GM12872 (cell line): Measurements from ENCODE around the gene FKBP4.

Source experiments
- TF ChIP-seq, protein P1 (sequence below): IDR thresholded peaks from 3 replicates; pipeline ENCODE4 v1.5.1; 2011; ENCODE audit warnings: low read depth, mild to moderate bottlenecking, low read length, moderate library complexity; ENCODE audit not compliant: insufficient read depth

FKBP4 gene

DNA sequence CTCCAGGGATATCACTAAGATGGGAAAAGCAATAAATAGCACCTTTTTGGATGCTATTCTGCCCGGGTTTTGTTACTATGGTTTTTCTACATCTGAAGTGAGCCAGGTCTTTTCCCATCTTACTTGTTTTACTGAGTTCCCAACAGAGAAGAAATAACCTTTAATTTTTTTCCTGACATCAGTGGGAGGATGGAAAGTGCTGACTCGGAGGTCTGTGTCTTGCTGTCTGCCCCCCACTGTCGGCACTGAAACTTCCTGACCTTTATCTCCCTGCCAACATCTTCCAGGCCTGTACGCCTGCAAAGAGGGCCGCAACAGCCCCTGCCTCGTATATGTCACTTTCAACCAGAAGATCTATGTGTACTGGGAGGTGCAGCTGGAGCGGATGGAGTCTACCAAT lies 28.7 kb downstream of the FKBP4 start:
- TF ChIP-seq, protein P1, sequence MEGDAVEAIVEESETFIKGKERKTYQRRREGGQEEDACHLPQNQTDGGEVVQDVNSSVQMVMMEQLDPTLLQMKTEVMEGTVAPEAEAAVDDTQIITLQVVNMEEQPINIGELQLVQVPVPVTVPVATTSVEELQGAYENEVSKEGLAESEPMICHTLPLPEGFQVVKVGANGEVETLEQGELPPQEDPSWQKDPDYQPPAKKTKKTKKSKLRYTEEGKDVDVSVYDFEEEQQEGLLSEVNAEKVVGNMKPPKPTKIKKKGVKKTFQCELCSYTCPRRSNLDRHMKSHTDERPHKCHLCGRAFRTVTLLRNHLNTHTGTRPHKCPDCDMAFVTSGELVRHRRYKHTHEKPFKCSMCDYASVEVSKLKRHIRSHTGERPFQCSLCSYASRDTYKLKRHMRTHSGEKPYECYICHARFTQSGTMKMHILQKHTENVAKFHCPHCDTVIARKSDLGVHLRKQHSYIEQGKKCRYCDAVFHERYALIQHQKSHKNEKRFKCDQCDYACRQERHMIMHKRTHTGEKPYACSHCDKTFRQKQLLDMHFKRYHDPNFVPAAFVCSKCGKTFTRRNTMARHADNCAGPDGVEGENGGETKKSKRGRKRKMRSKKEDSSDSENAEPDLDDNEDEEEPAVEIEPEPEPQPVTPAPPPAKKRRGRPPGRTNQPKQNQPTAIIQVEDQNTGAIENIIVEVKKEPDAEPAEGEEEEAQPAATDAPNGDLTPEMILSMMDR = no peak

DNA sequence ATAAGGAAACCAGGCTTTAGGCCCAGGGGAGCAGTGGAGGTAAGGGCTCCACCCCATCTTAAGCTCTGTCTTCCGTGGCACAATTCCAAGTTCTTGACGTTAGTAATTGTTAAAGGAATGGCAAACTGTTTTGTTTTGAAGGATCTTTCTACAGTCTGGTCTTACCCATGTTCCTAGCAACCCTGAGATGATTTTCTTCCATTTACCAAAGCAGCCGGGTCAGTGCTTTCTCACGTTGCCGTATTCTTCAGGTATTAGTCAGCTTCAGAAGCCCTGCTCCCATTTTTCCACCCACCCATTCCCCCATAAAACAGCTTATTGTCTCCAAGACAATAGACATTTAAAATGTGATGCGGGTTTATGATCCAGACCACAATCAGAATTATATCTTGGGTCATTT lies 29.8 kb downstream of the FKBP4 start:
- TF ChIP-seq, protein P1 = no peak

DNA sequence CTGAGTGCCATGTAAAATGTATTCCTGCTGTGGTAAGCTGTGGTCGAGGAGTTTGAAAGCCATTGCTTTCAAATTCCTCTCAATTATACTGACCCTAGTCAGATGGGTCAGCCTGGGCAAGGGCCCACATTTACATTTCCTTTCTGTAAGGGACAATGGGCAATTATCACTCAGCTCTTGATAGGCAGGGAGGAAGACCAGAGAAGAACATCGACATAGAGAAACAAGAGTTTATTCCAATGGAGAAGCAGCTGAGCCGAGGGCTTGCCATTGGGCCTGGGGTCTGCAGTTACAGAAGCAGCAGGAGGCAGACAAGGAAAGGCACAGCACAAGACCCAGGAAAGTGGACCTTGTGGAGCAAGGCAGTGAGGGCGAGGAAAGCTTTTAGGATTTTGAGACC lies 30.4 kb downstream of the FKBP4 start:
- TF ChIP-seq, protein P1 = no peak

DNA sequence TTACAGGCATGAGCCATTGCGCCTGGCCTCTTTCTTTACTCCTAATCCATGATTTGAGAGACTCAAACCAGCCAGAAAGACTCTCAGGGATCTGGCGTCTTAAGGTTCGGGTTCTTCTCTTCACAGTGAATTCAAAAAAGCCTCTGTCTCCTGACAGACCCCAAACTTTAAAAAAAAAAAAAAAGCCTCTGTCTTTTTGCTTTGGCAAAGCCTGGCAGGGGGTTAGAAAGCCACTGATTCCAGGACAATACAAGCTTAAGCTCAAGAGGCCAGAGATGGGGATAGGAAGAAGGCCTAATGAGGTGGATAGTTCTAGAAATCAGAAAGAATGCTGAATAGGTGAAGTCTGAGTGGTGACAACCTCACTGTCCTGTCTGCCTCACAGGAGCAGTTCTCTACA lies 31.3 kb downstream of the FKBP4 start:
- TF ChIP-seq, protein P1 = no peak

DNA sequence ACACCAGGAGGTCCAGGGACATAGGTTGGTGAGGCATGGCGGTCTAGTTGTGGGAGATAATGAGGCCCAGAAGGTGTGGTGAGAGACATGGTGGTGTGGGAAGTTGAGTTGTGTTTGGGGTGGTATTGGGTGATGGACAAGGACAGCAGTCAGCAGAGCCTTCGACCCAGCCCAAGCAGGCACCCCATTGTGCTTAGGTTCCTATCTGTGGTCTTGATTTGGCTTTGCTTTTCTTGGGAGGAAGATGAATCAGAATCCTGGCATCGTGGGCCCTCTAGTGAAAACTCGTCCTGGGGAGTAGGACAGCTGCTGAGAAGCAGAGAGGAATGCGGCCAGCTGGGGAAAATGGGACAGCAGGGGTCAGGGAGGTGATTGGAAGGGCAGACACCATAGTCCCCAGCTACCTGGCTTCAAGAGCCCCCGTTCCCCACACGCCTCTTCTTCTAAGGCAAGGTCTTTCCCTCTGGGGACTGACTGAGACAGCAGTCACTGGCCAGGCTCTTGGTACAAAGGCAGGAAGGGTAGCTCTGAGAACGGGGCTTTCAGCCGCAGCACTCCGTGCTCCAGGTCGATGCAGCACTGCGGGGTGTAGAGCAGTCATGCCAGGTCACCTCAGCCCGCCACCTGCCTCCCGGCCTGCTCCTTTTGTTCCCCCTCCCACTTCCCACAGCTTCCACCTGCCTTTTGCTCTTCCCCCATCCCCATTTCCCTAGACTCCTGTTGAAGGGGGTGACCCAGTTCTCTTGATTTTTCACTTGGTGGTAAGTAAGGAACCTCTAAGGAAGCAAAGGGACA lies 32.1 kb downstream of the FKBP4 start:
- TF ChIP-seq, protein P1 = no peak

DNA sequence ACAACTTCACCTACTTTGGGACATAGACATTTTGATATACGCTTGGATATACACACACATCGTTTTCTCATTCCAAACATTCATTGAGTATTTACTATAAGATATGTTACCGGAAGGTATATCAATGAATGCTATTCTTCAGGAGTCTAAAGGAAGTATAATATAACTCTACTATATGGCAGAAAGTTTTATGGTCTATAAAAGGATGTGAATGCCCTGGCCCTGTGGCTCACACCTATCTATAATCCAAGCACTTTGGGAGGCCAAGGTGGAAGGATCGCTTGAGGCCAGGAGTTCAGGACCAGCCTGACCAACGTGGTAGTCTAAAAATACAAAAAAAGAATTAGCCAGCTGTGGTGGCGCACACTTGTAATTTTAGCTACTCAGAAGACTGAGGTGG lies 34.5 kb downstream of the FKBP4 start:
- TF ChIP-seq, protein P1 = no peak

DNA sequence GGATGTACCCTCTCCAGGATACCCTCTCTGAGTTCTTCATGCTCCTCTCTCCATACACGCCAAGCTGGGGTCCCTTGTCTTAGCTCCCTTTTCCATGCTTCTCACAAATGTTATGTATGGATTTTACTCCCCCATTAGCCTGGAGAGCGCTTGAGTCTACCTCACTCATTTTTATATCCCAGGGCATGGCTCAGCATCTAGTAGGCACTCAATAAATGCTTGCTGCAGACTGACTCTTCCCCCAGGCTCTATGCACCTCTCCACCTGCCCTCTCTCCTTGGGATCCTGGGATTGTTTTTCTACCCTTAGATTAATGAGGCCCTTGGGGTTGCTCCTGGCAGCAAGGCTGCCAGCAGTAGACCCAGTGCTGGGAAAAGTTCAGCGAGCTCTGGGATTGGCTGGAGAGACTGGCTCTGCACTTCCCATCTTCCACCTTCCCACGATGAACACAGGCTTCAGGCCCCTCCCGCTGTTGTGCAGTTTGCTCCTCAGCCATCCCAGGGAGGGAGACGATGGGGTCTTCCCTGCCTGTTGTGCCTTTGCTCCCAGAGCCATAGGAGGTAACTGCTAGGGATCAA lies 37.9 kb downstream of the FKBP4 start:
- TF ChIP-seq, protein P1 = no peak
